Neuronal stem cell (in vitro differentiated cells): ENCODE data around the gene PRKACG.

Source experiments
- DNase-seq: peaks from one replicate; pipeline ENCODE4 v3.0.0-alpha.2; 2013; ENCODE audit warnings: low spot score
- H2AFZ ChIP-seq: one replicate; pipeline ENCODE4 v1.6.1; 2013; ENCODE audit warnings: mild to moderate bottlenecking, low read length, inconsistent platforms
- H2AK5ac ChIP-seq: 2 replicates; pipeline ENCODE4 v1.6.1; 2013; ENCODE audit warnings: low read depth, mild to moderate bottlenecking, inconsistent platforms, low read length, moderate library complexity, mixed read lengths
- H2BK120ac ChIP-seq: 2 replicates; pipeline ENCODE4 v1.6.1; 2013; ENCODE audit warnings: low read depth, mild to moderate bottlenecking, inconsistent platforms, low read length, moderate library complexity, mixed read lengths
- H2BK12ac ChIP-seq: one replicate; pipeline ENCODE4 v1.6.1; 2013; ENCODE audit warnings: low read length, inconsistent platforms
- H2BK15ac ChIP-seq: 2 replicates; pipeline ENCODE4 v1.6.1; 2013; ENCODE audit warnings: mild to moderate bottlenecking, low read length, inconsistent platforms, mixed read lengths
- H2BK5ac ChIP-seq: one replicate; pipeline ENCODE4 v1.6.1; 2013; ENCODE audit warnings: inconsistent platforms, mild to moderate bottlenecking, low read length, moderate library complexity
- H3K14ac ChIP-seq: one replicate; pipeline ENCODE4 v1.6.1; 2013; ENCODE audit warnings: low read length, inconsistent platforms
- H3K18ac ChIP-seq: 2 replicates; pipeline ENCODE4 v1.6.1; 2013; ENCODE audit warnings: low read length, inconsistent platforms
- H3K23ac ChIP-seq: 2 replicates; pipeline ENCODE4 v1.6.1; 2013; ENCODE audit warnings: low read depth, mild to moderate bottlenecking, mixed read lengths, low read length, inconsistent platforms; ENCODE audit not compliant: poor library complexity
- H3K27ac ChIP-seq: replicated peaks from 3 replicates; pipeline ENCODE4 v1.5.1; 2013; ENCODE audit warnings: low read length, inconsistent platforms
- H3K27me3 ChIP-seq, 3 experiments: 2 replicates each; pipeline ENCODE4 v1.6.1; 2013; ENCODE audit warnings: low read length in 3 of 3, mild to moderate bottlenecking in 2 of 3, inconsistent platforms in 1 of 3, low read depth in 1 of 3, mixed read lengths in 1 of 3, moderate library complexity in 1 of 3; ENCODE audit not compliant: control insufficient read depth in 3 of 3, insufficient read depth in 3 of 3
- H3K36me3 ChIP-seq, 2 donors: replicated peaks in 1 of 2; 2 replicates each; pipeline ENCODE4 v1.6.1; 2013; ENCODE audit warnings: low read length in 2 of 2; ENCODE audit not compliant: control insufficient read depth in 2 of 2, insufficient read depth in 2 of 2
- H3K4ac ChIP-seq: 2 replicates; pipeline ENCODE4 v1.6.1; 2013; ENCODE audit warnings: inconsistent platforms, mild to moderate bottlenecking, low read length, moderate library complexity
- H3K4me1 ChIP-seq, 2 donors: 1 replicate in 1 of 2; 2 replicates in 1 of 2; pipeline ENCODE4 v1.6.1; 2013; ENCODE audit warnings: low read length in 2 of 2, low read depth in 1 of 2; ENCODE audit not compliant: control insufficient read depth in 2 of 2, insufficient read depth in 1 of 2
- H3K4me2 ChIP-seq: one replicate; pipeline ENCODE4 v1.6.1; 2013; ENCODE audit warnings: mild to moderate bottlenecking, low read length, inconsistent platforms; ENCODE audit not compliant: insufficient read depth, poor library complexity, severe bottlenecking
- H3K4me3 ChIP-seq, 2 donors: 2 replicates each; pipeline ENCODE4 v1.5.1; 2013; ENCODE audit warnings: low read length in 2 of 2, mild to moderate bottlenecking in 2 of 2, inconsistent platforms in 1 of 2, moderate library complexity in 1 of 2
- H3K79me1 ChIP-seq: one replicate; pipeline ENCODE4 v1.6.1; 2013; ENCODE audit warnings: low read depth, mild to moderate bottlenecking, inconsistent platforms, low read length, moderate library complexity
- H3K9ac ChIP-seq: one replicate; pipeline ENCODE4 v1.6.1; 2013; ENCODE audit warnings: mild to moderate bottlenecking, low read depth, low read length, inconsistent platforms; ENCODE audit not compliant: poor library complexity
- H3K9me3 ChIP-seq, 2 donors: replicated peaks in 1 of 2; 2 replicates each; pipeline versions ENCODE3 to v1.6.1; 2013; ENCODE audit warnings: low read length in 2 of 2, mild to moderate bottlenecking in 2 of 2, inconsistent platforms in 1 of 2, low read depth in 1 of 2, mixed read lengths in 1 of 2, moderate library complexity in 1 of 2; ENCODE audit not compliant: control insufficient read depth in 2 of 2, insufficient read depth in 1 of 2
- H4K8ac ChIP-seq: one replicate; pipeline ENCODE4 v1.6.1; 2013; ENCODE audit warnings: low read depth, mild to moderate bottlenecking, inconsistent platforms, low read length, moderate library complexity
- H4K91ac ChIP-seq: one replicate; pipeline ENCODE4 v1.6.1; 2013; ENCODE audit warnings: low read length, low read depth, mild to moderate bottlenecking, inconsistent platforms; ENCODE audit not compliant: poor library complexity
- WGBS, 2 donors: extraction: QIAGEN DNeasy Blood & Tissue Kit; methylation state at CpG; one replicate each; pipeline ENCODE4 v1.1.7; 2013; ENCODE audit warnings: missing lambda C conversion rate in 2 of 2, mixed read lengths in 1 of 2; ENCODE audit not compliant: insufficient read length in 2 of 2, insufficient replicate concordance in 1 of 2; ENCODE audit errors: extremely low coverage in 2 of 2; 5-methylcytosine and 5-hydroxymethylcytosine counted together

Gene PRKACG

GRCh38 chr9:68964102-68964541 lies 49.8 kb downstream of the PRKACG start:
- no peaks in the 10 kb centered on the region for H3K27me3 ChIP-seq
- H2AFZ ChIP-seq: no peak overlapping the region
- H3K4me3 ChIP-seq: no peak overlapping the region
- H3K18ac ChIP-seq: no peak overlapping the region
- H3K9me3 ChIP-seq: peaks cover 0 to 9% of the 10 kb centered on the region in 2 donors
- no peak for DNase-seq
- H2BK120ac ChIP-seq: no peak overlapping the region
- no peak overlapping the region for H3K27ac ChIP-seq
- H2AK5ac ChIP-seq: no peak overlapping the region
- H3K14ac ChIP-seq: no peak overlapping the region
- no peak overlapping the region for H4K8ac ChIP-seq
- no peak overlapping the region for H4K91ac ChIP-seq
- H3K9ac ChIP-seq: no peak overlapping the region
- H3K4ac ChIP-seq: no peak overlapping the region
- no CpG with 5 or more reads among the region's 3 CpGs for WGBS, 2 donors
- H3K36me3 ChIP-seq: peaks cover 0 to 70% of the 10 kb centered on the region in 2 donors
- H2BK12ac ChIP-seq: no peak overlapping the region
- no peak overlapping the region for H2BK5ac ChIP-seq
- no peaks in the 10 kb centered on the region for H3K4me1 ChIP-seq
- H2BK15ac ChIP-seq: no peak overlapping the region
- no peak overlapping the region for H3K23ac ChIP-seq
- H3K79me1 ChIP-seq: no peaks in the 10 kb centered on the region
- H3K4me2 ChIP-seq: no peak overlapping the region

- Histone ChIP-seq H3K18ac (no peak overlapping the region), H2BK12ac (no peak overlapping the region), H2BK5ac (no peak overlapping the region), H4K91ac (no peak overlapping the region), H3K79me1 (no peaks in the 10 kb centered on the region), H3K23ac (no peak overlapping the region), H3K4ac (no peak overlapping the region), H3K14ac (no peak overlapping the region), H2AFZ (no peak overlapping the region), H3K27ac (no peak overlapping the region), H3K9ac (no peak overlapping the region), H3K4me2 (no peak overlapping the region), H2BK15ac (no peak overlapping the region), H4K8ac (no peak overlapping the region), H3K36me3 (peaks cover 0 to 67% of the 10 kb centered on the region in 2 donors), H3K27me3 (no peaks in the 10 kb centered on the region), H3K9me3 (peaks cover 0 to 12% of the 10 kb centered on the region in 2 donors), H2BK120ac (no peak overlapping the region), H2AK5ac (no peak overlapping the region), H3K4me1 (no peaks in the 10 kb centered on the region), H3K4me3 (no peak overlapping the region)
- WGBS, 2 donors: no CpG with 5 or more reads among the region's 3 CpGs
- DNase-seq: no peak
These were observed 50.5 kb downstream of the PRKACG start for GRCh38 chr9:68963416-68963815.
